ENCODE data around the gene HOXA1.

HOXA1 gene

DNA sequence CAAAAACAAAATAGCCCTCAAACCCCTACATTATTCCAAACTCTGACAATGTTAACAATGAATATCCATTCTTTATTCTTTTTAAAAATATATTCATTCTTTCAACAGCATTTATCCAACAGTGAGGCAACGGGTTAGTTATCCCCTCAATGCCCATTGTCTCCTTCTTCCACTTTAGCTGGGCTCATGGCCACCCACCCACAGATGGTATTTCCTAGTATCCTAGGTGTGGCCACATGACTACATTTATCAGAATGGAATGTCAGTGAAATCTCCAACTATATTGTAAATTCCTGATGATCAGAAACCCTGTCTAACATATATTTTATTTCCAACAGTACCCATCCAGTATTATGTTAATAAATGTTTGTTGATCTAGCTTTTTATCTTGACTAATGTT, 13.6 kb downstream of the HOXA1 start:
- Histone ChIP-seq H3K4me1 (ENCODE audit: insufficient read depth, low read length) (peaks cover 12% of the 10 kb centered on the region), H3K36me3 (ENCODE audit: insufficient read depth, low read length) (no peaks in the 10 kb centered on the region), H3K9ac (ENCODE audit: low read depth, low read length) (no peak overlapping the region), H3K9me3 (ENCODE audit: control insufficient read depth, insufficient read depth, low read length) (no peaks in the 10 kb centered on the region)

DNA sequence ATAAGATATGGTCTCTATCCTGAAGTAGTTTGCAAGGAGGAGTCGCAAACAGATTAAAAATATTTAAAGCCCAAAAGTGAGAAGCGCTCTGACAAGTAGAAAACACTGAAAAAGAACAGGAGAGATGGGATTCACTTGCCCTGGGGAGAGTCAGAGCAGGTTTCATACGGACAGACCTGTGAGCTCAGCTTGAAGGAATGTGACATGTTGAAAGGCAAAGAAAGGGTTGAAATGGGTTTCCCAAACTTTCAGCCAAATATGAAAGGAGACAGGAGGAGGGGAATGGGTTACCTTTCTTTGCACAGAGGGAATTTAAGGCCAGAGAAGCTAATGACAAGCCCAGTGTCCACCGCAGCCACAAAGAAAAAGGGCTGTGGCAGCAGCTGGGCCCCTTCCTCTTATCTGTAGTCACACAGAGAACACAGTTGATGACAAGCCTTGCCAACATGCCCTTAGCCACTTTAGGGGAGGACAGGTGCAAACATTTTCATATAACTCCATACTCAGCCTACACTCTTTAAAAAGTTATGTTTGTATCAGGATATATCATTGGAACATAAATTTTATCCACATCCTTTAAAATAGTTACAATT, 14.9 kb downstream of the HOXA1 start:
- peaks cover 12% of the 10 kb centered on the region for H3K4me1 ChIP-seq (ENCODE audit: insufficient read depth, low read length)
- no peaks in the 10 kb centered on the region for H3K36me3 ChIP-seq (ENCODE audit: insufficient read depth, low read length)
- no peak overlapping the region; the same call in 1 of the 2 replicates for H3K9ac ChIP-seq (ENCODE audit: low read depth, low read length)
- H3K9me3 ChIP-seq (ENCODE audit: control insufficient read depth, insufficient read depth, low read length) = no peaks in the 10 kb centered on the region

DNA sequence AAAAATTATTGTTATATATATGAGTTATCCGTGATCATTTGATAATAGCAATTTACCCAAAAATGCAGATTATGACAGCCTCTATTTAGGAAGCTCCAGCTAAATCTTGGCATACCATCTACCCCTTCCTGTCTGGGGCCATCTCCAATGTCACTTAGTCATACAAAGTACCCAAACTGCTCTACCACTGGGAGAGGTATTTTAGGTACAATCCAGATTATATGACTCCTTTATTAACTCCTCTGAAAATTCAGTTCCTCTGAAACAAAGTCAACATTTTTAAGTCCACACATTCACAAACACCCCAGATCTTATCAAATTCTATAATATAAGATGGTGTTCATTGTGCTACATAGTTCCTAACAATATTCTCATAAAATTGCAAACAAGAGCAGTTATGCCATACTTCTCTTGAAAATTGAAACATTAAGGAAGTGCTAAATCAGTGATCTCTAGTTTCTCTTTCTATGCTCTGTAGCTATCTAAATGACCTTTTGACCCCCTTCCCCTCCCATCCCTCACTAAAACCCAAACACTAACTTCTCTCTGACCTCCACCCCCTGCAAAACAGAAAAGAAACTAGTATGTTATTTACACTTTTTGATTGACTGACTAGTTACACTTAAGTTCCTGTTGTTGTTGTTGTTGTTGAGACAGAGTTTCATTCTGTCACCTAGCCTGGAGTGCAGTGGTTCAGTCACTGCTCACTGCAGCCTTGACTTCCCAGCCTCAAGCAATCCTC, 16.4 kb downstream of the HOXA1 start:
- Histone ChIP-seq H3K9ac (ENCODE audit: low read depth, low read length) (no peak overlapping the region), H3K9me3 (ENCODE audit: control insufficient read depth, insufficient read depth, low read length) (no peaks in the 10 kb centered on the region), H3K4me1 (ENCODE audit: insufficient read depth, low read length) (peaks cover 12% of the 10 kb centered on the region), H3K36me3 (ENCODE audit: insufficient read depth, low read length) (no peaks in the 10 kb centered on the region)

DNA sequence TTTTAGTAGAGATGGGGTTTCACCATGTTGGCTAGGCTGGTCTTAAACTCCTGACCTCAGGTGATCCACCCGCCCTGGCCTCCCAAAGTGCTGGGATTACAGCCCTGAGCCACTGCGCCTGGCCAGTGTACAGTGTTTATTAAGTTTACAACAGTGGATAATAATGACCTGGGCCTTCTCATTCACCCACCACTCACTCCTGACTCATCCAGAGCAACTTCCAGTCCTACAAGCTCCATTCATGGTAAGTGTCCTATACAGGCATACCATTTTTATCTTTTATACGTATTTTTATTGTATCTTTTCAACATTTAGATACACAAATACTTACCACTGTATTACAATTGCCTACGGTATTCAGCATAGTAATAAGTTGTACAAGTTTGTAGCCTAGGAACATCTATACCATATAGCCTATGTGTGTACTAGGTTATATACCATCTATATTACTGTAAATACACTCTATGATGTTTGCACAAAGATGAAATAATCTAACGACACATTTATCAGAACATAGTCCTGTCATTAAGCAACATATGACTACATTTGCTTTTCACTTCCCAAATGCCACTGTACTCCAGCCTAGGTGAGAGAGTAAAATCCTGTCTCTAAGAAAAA, 17.1 kb downstream of the HOXA1 start:
- Histone ChIP-seq H3K9me3 (ENCODE audit: control insufficient read depth, insufficient read depth, low read length) (no peaks in the 10 kb centered on the region), H3K36me3 (ENCODE audit: insufficient read depth, low read length) (no peaks in the 10 kb centered on the region), H3K4me1 (ENCODE audit: insufficient read depth, low read length) (peaks cover 12% of the 10 kb centered on the region), H3K9ac (ENCODE audit: low read depth, low read length) (no peak overlapping the region)

DNA sequence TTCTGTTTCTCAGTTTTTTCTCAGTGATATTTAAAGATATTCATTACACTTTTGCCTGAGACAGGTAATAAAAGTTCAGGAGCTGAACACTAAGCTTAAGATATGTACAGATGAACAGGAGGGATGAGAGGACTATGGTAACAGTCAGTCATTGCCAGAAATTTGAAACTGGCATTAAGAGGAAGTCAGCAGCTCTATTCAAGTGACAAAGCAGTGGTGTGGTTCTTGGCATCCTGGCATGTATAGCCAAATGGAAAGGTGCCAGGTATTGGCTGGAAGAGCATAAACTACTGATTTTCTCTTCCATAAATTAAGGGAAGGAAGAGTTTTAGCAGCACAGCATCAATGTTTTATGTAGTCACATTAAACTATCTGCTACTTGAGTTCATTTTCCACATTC, 22.7 kb downstream of the HOXA1 start:
- Histone ChIP-seq H3K9ac (ENCODE audit: low read depth, low read length) (no peak overlapping the region), H3K36me3 (ENCODE audit: insufficient read depth, low read length) (no peaks in the 10 kb centered on the region), H3K9me3 (ENCODE audit: control insufficient read depth, insufficient read depth, low read length) (no peaks in the 10 kb centered on the region), H3K4me1 (ENCODE audit: insufficient read depth, low read length) (no peaks in the 10 kb centered on the region)

DNA sequence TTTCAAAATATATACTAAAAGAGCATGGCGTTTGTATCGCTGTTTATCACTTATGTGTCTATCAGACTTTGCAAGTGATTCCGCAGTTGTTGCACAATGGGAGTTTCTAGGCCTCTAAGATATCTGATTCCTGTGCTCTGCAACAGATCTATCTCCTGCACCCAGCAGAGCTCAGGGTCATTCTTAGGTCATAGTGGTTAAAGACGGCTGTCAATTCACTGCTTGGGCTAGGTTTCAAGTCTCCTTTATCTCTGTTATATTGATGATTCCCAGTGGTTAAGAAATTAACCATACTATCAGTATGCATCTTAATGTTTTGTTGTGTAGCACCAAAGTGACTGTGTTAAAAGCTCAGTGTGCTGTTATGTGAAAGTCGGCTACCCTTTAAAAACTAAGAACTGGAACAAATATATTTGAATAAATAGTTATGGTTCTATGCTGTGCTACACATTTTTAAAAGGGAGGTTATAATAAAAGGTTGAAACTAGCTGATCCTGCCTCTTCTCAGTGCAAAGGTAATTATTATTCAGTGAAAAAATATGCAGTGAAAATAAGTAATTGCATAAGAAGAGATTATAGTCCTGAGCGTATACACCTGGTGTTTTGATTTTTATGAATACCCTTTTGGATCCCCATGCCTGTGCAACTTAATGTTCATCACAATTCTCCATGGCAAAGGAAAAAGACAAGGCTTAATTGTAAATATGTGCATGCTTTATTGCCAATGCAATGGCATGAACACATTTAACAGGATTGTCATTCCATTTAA, 24.0 kb downstream of the HOXA1 start:
- H3K36me3 ChIP-seq (ENCODE audit: insufficient read depth, low read length) = no peaks in the 10 kb centered on the region
- H3K9ac ChIP-seq (ENCODE audit: low read depth, low read length) = no peak overlapping the region
- H3K9me3 ChIP-seq (ENCODE audit: control insufficient read depth, insufficient read depth, low read length) = no peaks in the 10 kb centered on the region
- no peaks in the 10 kb centered on the region for H3K4me1 ChIP-seq (ENCODE audit: insufficient read depth, low read length)

DNA sequence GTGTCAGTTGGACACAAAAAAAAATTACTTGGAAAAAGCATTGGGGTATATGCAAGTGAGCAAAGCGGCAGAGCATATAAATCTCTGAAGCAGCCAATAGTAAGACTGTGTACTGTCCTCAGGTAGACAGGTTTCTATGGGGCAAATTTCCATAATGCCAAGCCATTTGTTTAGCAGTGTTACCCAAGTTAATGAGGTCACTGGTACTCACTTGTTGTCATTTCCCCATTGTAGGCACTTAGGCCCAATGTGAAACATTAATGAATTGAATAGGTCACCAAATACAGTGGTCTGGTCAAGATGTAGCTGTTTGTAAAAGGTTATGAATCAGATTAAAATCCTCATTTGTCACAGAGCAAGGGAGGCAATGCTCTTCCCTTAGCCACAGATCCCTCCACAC, 27.5 kb downstream of the HOXA1 start:
- H3K36me3 ChIP-seq (ENCODE audit: insufficient read depth, low read length) = no peaks in the 10 kb centered on the region
- no peaks in the 10 kb centered on the region for H3K9me3 ChIP-seq (ENCODE audit: control insufficient read depth, insufficient read depth, low read length)
- H3K4me1 ChIP-seq (ENCODE audit: insufficient read depth, low read length) = no peaks in the 10 kb centered on the region
- no peak overlapping the region for H3K9ac ChIP-seq (ENCODE audit: low read depth, low read length)

DNA sequence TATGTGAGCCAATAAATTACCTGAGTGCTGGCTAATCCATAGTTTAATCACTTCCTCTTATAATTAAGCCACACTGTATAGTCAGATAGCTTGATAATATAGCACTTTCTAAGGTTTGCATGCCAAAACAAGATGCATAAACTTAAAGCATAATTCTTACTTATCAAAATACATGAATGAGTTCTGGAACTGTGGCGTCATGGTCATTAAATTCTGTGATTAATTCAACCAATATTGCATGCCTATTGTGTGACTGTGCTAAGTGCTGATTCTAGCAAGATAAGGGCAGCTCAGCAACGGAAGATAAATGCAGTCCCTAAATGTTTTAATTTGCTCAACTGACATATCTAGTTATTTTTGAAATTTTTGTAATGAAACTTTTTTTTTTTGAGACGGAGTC, 29.7 kb downstream of the HOXA1 start:
- Histone ChIP-seq H3K4me1 (ENCODE audit: insufficient read depth, low read length) (no peaks in the 10 kb centered on the region), H3K9ac (ENCODE audit: low read depth, low read length) (no peak overlapping the region), H3K9me3 (ENCODE audit: control insufficient read depth, insufficient read depth, low read length) (no peaks in the 10 kb centered on the region), H3K36me3 (ENCODE audit: insufficient read depth, low read length) (no peaks in the 10 kb centered on the region)

DNA sequence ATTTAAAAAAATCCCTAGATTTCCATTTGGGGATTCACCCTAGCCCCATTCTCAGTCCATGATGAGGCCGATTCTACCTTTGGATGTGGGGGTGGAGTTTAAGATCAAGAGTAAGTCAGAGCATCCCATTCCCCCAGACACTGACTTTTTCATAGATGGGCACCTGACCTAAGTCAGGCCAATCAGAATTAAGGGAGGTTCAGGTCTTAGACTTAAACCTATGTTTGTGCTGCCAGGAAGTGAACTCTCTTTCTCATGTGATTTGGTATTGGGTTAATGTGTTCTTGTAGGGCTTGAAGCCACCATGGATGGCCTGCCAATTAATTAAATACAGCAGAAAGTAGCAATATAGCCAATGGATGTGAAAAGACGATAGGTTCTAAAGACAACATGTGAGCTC, 30.1 kb downstream of the HOXA1 start:
- H3K9ac ChIP-seq (ENCODE audit: low read depth, low read length) = no peak overlapping the region
- no peaks in the 10 kb centered on the region for H3K9me3 ChIP-seq (ENCODE audit: control insufficient read depth, insufficient read depth, low read length)
- no peaks in the 10 kb centered on the region for H3K36me3 ChIP-seq (ENCODE audit: insufficient read depth, low read length)
- no peaks in the 10 kb centered on the region for H3K4me1 ChIP-seq (ENCODE audit: insufficient read depth, low read length)

DNA sequence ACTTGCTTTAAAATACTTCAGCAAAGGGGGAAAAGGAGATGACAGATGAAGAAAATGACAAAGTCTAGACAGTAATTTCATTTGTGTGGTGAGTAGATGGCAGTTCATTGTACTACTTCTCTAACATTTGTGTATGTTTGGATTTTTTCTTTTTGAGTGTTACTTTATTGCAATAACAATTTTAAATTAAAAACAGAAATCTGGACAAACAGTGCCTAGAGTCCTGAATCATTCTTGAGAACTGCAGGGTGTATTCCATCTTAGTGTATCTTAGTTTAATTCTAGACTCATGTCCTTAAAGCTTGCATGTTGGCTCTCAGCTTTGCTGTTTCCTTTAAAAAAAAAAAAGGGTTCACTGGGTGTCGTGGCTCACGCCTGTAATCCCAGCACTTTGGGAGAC, 31.1 kb downstream of the HOXA1 start:
- Histone ChIP-seq H3K9ac (ENCODE audit: low read depth, low read length) (no peak overlapping the region), H3K4me1 (ENCODE audit: insufficient read depth, low read length) (no peaks in the 10 kb centered on the region), H3K36me3 (ENCODE audit: insufficient read depth, low read length) (no peaks in the 10 kb centered on the region), H3K9me3 (ENCODE audit: control insufficient read depth, insufficient read depth, low read length) (no peaks in the 10 kb centered on the region)

DNA sequence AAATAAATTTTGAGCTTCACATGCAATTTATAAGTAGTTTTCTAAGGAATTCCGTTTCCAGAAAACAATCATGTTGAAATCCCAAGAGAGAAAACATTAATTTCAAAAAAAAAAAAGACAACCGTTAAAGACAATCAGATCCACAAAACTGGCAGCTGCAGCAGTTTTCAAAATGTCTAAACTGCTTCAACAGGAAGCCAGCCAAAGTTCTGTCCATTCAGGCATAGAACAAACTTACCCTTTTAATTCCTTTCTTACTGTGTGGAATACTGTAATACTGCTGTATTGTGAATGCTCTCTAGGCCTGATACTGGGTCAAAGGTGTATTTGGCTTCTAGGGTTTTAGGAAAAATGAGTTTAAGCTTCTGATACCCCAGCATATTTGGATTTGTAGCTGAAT, 31.6 kb downstream of the HOXA1 start:
- no peaks in the 10 kb centered on the region for H3K4me1 ChIP-seq (ENCODE audit: insufficient read depth, low read length)
- H3K9ac ChIP-seq (ENCODE audit: low read depth, low read length) = no peak overlapping the region
- no peaks in the 10 kb centered on the region for H3K9me3 ChIP-seq (ENCODE audit: control insufficient read depth, insufficient read depth, low read length)
- no peaks in the 10 kb centered on the region for H3K36me3 ChIP-seq (ENCODE audit: insufficient read depth, low read length)

DNA sequence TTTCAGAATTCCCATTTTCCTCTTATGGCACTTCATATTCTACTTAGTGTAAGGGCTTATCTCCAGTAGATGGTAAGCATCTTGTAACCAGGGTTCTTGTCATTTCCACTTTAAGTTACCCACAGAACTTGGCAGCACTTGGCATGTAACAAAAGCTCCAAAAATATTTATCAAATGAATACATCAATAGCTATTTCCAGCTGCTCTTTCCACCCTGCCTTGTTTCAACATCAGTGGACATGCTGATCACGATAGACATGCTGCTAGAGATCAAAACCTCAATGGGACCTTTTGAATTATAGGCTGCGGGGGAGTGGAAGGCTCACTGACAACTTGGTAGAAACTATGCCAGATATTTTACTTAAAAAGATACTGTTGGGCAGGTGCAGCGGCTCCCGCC, 32.9 kb downstream of the HOXA1 start:
- Histone ChIP-seq H3K36me3 (ENCODE audit: insufficient read depth, low read length) (no peaks in the 10 kb centered on the region), H3K9ac (ENCODE audit: low read depth, low read length) (no peak overlapping the region), H3K4me1 (ENCODE audit: insufficient read depth, low read length) (no peaks in the 10 kb centered on the region), H3K9me3 (ENCODE audit: control insufficient read depth, insufficient read depth, low read length) (no peaks in the 10 kb centered on the region)

DNA sequence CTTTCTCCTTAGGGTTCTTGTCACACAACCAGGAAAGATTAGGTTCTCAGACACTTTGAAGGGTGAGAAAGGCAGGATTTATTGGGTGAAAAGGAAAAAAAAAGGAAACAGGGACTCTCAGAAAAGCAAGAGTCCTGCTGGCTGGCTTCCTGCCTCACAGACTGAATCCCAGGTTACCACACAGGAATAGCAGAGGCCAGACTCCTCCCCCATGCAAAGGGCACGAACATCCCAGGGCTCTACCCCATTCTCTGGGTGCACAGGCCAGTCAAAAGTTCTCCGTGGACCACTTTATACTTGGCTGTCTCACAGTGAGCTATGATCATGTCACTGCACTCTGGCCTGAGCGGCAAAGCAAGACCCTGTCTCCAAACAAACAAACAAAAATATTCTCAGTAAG, 42.6 kb downstream of the HOXA1 start:
- Histone ChIP-seq H3K36me3 (ENCODE audit: insufficient read depth, low read length) (no peaks in the 10 kb centered on the region), H3K9ac (ENCODE audit: low read depth, low read length) (no peak overlapping the region), H3K9me3 (ENCODE audit: control insufficient read depth, insufficient read depth, low read length) (no peaks in the 10 kb centered on the region), H3K4me1 (ENCODE audit: insufficient read depth, low read length) (peaks cover 8% of the 10 kb centered on the region)

DNA sequence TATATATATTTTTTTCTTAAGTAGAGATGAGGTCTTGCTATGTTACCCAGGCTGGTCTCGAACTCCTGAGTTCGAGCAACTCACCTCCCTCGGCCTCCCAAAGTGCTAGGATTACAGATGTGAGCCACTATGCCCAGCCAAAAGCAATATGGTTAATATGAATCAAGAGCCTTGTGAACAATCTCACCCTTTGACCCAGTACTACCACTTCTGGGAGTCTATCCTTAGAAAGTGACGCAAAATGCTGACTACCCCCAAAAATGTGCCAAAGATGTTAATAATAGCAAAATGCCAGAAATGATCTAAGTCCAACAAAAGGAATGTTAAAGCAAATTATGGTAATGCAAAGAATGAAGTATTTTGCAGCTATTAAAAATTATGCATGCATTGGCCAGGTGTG, 44.3 kb downstream of the HOXA1 start:
- Histone ChIP-seq H3K9ac (ENCODE audit: low read depth, low read length) (no peak overlapping the region), H3K9me3 (ENCODE audit: control insufficient read depth, insufficient read depth, low read length) (no peaks in the 10 kb centered on the region), H3K36me3 (ENCODE audit: insufficient read depth, low read length) (no peaks in the 10 kb centered on the region), H3K4me1 (ENCODE audit: insufficient read depth, low read length) (peaks cover 8% of the 10 kb centered on the region)

All from ES-I3 (cell line).